D721Med (cell line): ENCODE results near the gene ARSG.
"Not testable (repeated sequence)": the region's sequence is repeated elsewhere in the genome, so short reads cannot be mapped to it uniquely, and the experiment has no call there.

Source experiments
- DNase-seq: peaks from one replicate; pipeline ENCODE4 v3.0.0; 2011; ENCODE audit warnings: low spot score; ENCODE audit not compliant: insufficient read length
- FAIRE-seq: peaks from 2 replicates; lab custom pipeline; 2011; peaks lifted over from hg19 to GRCh38; lab: Jason Lieb, UNC
- TF ChIP-seq, protein P1 (sequence below): IDR thresholded peaks from 2 replicates; pipeline ENCODE4 v1.5.1; 2012; ENCODE audit warnings: mild to moderate bottlenecking, control low read depth; ENCODE audit not compliant: insufficient read depth; ENCODE audit errors: missing control alignments

ARSG gene

DNA sequence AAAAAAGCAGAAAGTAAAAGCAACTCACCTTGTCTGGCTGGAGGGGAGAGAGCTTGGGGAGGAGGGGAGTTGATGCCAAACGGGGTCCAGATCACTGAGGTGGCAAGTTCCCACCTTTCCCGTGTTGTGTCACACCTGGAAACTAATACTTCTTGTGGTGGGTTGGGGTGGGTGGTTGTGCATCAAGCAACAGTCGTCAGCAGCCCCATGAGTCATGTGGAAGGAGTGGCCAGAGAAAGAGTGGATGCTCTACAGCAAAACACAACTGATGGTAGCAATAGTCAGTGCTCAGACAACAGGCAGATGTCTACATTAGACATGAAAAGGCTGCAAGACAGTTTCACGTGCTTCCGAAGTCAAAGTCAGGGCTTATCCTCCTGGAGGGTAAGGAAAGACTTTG is 35.4 kb downstream of the ARSG start:
- TF ChIP-seq, protein P1, sequence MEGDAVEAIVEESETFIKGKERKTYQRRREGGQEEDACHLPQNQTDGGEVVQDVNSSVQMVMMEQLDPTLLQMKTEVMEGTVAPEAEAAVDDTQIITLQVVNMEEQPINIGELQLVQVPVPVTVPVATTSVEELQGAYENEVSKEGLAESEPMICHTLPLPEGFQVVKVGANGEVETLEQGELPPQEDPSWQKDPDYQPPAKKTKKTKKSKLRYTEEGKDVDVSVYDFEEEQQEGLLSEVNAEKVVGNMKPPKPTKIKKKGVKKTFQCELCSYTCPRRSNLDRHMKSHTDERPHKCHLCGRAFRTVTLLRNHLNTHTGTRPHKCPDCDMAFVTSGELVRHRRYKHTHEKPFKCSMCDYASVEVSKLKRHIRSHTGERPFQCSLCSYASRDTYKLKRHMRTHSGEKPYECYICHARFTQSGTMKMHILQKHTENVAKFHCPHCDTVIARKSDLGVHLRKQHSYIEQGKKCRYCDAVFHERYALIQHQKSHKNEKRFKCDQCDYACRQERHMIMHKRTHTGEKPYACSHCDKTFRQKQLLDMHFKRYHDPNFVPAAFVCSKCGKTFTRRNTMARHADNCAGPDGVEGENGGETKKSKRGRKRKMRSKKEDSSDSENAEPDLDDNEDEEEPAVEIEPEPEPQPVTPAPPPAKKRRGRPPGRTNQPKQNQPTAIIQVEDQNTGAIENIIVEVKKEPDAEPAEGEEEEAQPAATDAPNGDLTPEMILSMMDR = no peak
- no peak for FAIRE-seq

DNA sequence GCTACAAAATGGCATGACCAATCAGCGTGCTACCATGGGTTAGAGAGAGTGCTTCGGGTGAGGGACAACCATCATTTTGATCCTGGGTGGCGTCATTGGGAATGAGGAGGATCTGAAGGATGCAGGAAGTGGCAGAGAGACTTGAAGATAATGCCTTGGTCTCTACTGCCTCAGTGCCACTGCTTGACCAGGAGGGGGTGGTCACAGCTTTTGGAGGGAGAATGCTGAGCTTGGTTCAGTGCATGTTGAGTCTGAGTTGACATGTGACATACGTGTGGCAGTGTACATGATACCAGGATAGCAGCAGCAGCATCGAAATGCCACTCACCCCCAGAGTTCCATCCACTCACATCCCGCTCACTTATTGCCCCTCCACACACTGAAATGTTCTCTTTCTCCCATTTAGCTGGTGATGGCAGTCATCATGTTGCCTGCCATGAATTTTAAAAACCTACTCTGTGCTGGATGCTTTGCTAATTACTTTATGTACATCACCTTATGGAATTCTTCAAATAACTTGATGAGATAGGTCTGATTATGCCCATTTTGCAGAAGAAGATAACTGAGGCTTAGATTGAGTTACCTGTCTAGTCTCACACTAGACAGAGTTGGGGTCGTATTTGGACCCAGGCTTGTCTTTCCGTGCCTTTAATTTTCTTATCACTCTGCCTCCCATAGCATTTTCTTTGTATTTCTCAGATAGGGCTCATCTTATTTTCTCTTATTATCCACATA is 36.7 kb downstream of the ARSG start:
- FAIRE-seq = no peak
- TF ChIP-seq, protein P1 = no peak
- DNase-seq = no peak

More for the DNA sequence above, 35.4 kb downstream of the ARSG start:
- no peak for DNase-seq

DNA sequence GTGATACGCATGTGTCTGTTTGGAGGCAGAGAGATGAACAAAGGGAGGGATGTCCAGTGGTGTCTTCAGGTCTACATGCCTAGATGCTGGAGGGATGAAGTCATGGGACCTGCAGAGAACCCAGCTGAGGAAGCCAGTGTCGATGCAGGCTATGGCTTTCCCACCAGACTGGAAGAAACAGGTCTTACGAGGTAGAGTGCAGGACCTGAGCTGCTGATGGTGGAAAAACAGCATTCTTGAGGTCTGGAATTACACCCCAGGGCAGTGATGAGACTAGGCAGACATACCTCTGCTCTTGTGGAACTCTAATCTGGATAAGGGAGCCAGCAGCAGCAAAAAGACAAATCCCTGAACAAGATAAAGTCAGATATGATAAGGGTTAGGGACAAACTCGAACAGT is 37.4 kb downstream of the ARSG start:
- DNase-seq (no peak), FAIRE-seq (no peak)
- TF ChIP-seq, protein P1 = no peak

DNA sequence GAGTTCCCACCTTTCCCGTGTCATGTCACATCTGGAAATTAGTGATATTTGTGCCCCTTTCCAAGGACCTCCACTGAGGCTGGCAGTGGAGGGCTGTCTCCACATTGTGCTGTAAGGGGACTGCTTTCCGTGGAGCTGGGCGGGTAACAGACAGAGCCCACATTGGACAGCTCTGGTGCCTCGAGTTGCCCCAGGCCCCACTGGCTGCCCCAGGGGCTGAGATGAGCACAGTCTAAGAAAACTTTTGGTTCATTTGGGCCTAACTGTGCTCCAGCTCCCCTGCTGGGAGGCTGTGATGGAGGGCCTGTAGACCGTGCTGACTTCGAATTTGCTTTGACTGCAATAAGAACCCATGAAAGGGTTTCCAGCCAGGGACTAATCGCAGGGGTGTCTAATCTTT is 38.0 kb downstream of the ARSG start:
- FAIRE-seq = no peak

DNA sequence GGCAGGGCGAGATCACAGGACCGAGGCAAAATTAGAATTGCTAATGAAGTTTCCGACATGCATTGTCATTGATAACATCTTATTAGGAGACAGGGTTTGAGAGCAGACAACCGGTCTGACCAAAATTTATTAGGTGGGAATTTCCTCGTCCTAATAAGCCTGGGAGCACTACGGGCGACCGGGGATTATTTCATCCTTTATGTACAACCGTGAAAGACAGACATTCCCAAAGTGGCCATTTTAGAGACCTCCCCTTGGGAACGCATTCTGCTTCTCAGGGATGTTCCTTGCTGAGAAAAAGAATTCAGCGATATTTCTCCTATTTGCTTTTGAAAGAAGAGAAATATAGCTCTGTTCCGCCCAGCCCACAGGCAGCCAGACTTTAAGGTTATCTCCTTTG is 40.6 kb downstream of the ARSG start:
- not testable (repeated sequence) for FAIRE-seq, DNase-seq

More for the DNA sequence above, 38.0 kb downstream of the ARSG start:
- TF ChIP-seq, protein P1 = no peak
- no peak for DNase-seq

DNA sequence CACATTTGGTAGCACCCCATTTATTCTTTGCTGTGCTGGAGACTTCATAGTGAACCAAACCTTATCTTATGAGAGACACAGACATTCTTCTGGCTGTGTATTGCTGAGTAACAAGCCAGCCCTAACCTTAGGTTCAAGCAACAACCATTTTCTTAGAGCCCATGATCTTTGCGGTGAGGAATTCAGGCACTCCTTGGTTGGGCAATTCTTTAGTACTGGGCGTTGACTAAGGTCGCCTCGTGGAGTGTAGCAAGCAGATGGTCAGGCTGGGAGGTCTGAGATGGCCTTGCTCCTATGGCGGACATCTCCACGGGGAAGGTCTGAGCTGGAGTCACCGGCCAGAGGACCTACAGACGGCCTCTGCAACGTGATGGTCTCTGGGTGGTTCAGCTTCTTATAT is 43.1 kb downstream of the ARSG start:
- no peak for FAIRE-seq
- no peak for DNase-seq
- TF ChIP-seq, protein P1 = no peak

GRCh38 chr17:68341482-68341881 is 50.2 kb downstream of the ARSG start:
- TF ChIP-seq, protein P1 = no peak
- no peak for FAIRE-seq
- DNase-seq = no peak
